OCI-LY7 (cell line): Measurements from ENCODE around the gene IFI30. TPM values are rescaled to one million over a fixed set of nuclear protein-coding genes. Genes with fewer than 3 reads are reported as not detected.

Source experiments
- BruUV-seq: library from RNA; stranded (reverse); fragments of 400-500 nt; replicated peaks from 2 replicates; lab custom pipeline; 2021; lab: Mats Ljungman, UMichigan
- CTCF ChIA-PET: fragments of 300-600 bp; sonication (Branson Sonifier 250); formaldehyde crosslinking; loops from one replicate; lab custom pipeline; 2022; ENCODE audit warnings: antibody characterized with exemption; ENCODE audit not compliant: unreplicated experiment; lab: Charles Lee
- POLR2A ChIA-PET: fragments of 300-600 bp; sonication (Branson Sonifier 250); formaldehyde crosslinking; loops from one replicate; lab custom pipeline; 2022; ENCODE audit warnings: antibody characterized with exemption; lab: Charles Lee
- DNase-seq: peaks from one replicate; pipeline ENCODE4 v3.0.0-alpha.2; 2015; ENCODE audit warnings: low spot score
- H2AFZ ChIP-seq: fragments of 200-600 bp; sonication (generic), shearing (Covaris generic); 2 replicates; pipeline ENCODE4 v1.6.1; 2014; ENCODE audit warnings: mild to moderate bottlenecking, antibody characterized with exemption, low read length, moderate library complexity
- H3K27ac ChIP-seq: fragments of 200-600 bp; sonication (generic); 2 replicates; pipeline ENCODE4 v1.5.1; 2014; ENCODE audit warnings: mixed run types, low read depth, mild to moderate bottlenecking, moderate library complexity, low read length, inconsistent platforms; ENCODE audit not compliant: poor library complexity, severe bottlenecking
- H3K36me3 ChIP-seq: fragments of 200-600 bp; sonication (generic); 2 replicates; pipeline ENCODE4 v1.6.1; 2014; ENCODE audit warnings: mild to moderate bottlenecking, antibody characterized with exemption, low read length, moderate library complexity, mixed read lengths; ENCODE audit not compliant: insufficient read depth
- H3K4me1 ChIP-seq: fragments of 200-600 bp; sonication (generic); 2 replicates; pipeline ENCODE4 v1.5.1; 2014; ENCODE audit warnings: mild to moderate bottlenecking, low read length; ENCODE audit not compliant: insufficient read depth, poor library complexity, severe bottlenecking
- H3K4me2 ChIP-seq: fragments of 200-600 bp; sonication (generic); 2 replicates; pipeline ENCODE4 v1.6.1; 2014; ENCODE audit warnings: mild to moderate bottlenecking, low read length
- H3K4me3 ChIP-seq: fragments of 200-600 bp; sonication (generic); 2 replicates; pipeline ENCODE4 v1.5.1; 2014; ENCODE audit warnings: mild to moderate bottlenecking, low read depth, low read length; ENCODE audit not compliant: poor library complexity, severe bottlenecking
- H3K79me2 ChIP-seq: fragments of 200-600 bp; sonication (generic); 2 replicates; pipeline ENCODE4 v1.6.1; 2016; ENCODE audit warnings: low read depth, mild to moderate bottlenecking, low read length, moderate library complexity, mixed read lengths; ENCODE audit not compliant: insufficient read depth
- H3K9me2 ChIP-seq: fragments of 200-600 bp; sonication (generic); 2 replicates; pipeline ENCODE4 v1.6.1; 2016; ENCODE audit warnings: mild to moderate bottlenecking, low read length, mixed read lengths; ENCODE audit not compliant: insufficient read depth
- H3K9me3 ChIP-seq: fragments of 200-600 bp; sonication (generic); 2 replicates; pipeline ENCODE4 v1.6.1; 2014; ENCODE audit warnings: mild to moderate bottlenecking, mixed run types, low read length, mixed read lengths
- H4K20me1 ChIP-seq: fragments of 200-600 bp; sonication (generic); 2 replicates; pipeline ENCODE4 v1.6.1; 2014; ENCODE audit warnings: mild to moderate bottlenecking, antibody characterized with exemption, low read length, moderate library complexity, mixed read lengths; ENCODE audit not compliant: insufficient read depth
- CTCF ChIP-seq: fragments of 200-600 bp; sonication (generic); conservative IDR thresholded peaks from 2 replicates; pipeline ENCODE4 v1.5.1; 2014; ENCODE audit warnings: mild to moderate bottlenecking, antibody characterized with exemption, low read length, moderate library complexity, mixed read lengths
- EZH2phosphoT487 ChIP-seq: fragments of 200-600 bp; sonication (generic); IDR thresholded peaks from 2 replicates; pipeline ENCODE4 v1.6.1; 2018; ENCODE audit warnings: low read depth, borderline replicate concordance, mild to moderate bottlenecking, mixed run types, antibody characterized with exemption, low read length, moderate library complexity, mixed read lengths
- intact Hi-C: fragments of 100-400 bp; cut with micrococcal nuclease; formaldehyde crosslinking; loops from one replicate; pipeline ENCODE4 v1.10.0; 2022; ENCODE audit not compliant: unreplicated experiment
- total RNA-seq, 2 experiments: library from RNA; depleted of rRNA in 1 of 2; stranded (reverse); fragments of >200 nt in 1 of 2; shearing (Covaris generic) in 1 of 2; gene quantifications; 2 replicates each; pipeline ENCODE4 v1.2.3, GENCODE V29; 2014 to 2022

IFI30 gene
- total RNA-seq, 2 experiments from 2014 or later, result 170 to 195 TPM

GRCh38 chr19:18150776-18151624, 22.6 kb upstream of the IFI30 start:
- intact Hi-C loops, result loop anchor here (5.0 kb wide), 1 partner anchor 144 kb away; the partner anchor contains the start of gene ARRDC2
- no peak for DNase-seq
- CTCF ChIA-PET, result interaction anchor here (0.6 to 1.4 kb wide), 3 partner anchors 10 to 38 kb away, joined by 3 to 5 read pairs (median 4); no protein-coding TSS in a partner anchor
- TSS peak; percentile 66 for BruUV-seq
- H3K9me3 ChIP-seq, result no peaks in the 10 kb centered on the region
- TF ChIP-seq EZH2phosphoT487, result no peak
- no peak for TF ChIP-seq CTCF
- H2AFZ ChIP-seq, result no peak overlapping the region
- peaks cover 39% of the 10 kb centered on the region for H3K36me3 ChIP-seq
- peaks cover 20% of the 10 kb centered on the region for H3K4me1 ChIP-seq
- no peaks in the 10 kb centered on the region for H3K9me2 ChIP-seq
- POLR2A ChIA-PET, result interaction anchor here (0.6 to 1.3 kb wide), 3 partner anchors 20 to 64 kb away, joined by 3 to 5 read pairs (median 4); no protein-coding TSS in a partner anchor
- peaks cover 3% of the 10 kb centered on the region; the same call in 1 of the 2 replicates for H3K79me2 ChIP-seq
- peak overlapping the region; percentile 55 for H3K4me2 ChIP-seq
- H4K20me1 ChIP-seq, result no peaks in the 10 kb centered on the region
- H3K27ac ChIP-seq, result no peak overlapping the region
- no peak overlapping the region for H3K4me3 ChIP-seq

DNA sequence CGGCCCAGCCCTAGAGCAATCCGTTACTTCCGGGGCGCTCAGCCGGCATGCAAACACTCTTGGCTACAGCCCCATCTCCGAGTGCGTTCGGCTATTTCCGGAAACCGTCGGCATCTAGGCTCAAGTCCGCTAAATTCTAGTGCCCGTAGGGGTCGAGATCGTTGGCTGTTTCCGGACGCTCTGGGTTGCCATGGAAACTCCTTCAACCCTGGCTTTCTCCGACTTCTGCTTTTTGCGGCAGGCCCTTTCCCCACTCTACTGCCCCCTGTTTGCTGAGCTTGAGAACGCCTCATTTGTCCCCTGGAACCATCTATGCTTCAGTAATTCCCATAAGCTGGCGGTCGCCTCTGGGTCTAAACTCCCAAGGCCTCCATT, 21.2 kb upstream of the IFI30 start:
- ChIA-PET CTCF (no interaction called here), POLR2A (no interaction called here)
- TF ChIP-seq EZH2phosphoT487, result no peak
- peak; percentile 88 for TF ChIP-seq CTCF

More for the DNA sequence above, 21.2 kb upstream of the IFI30 start:
- H3K4me3 ChIP-seq, result peak overlapping the region; percentile 82
- BruUV-seq, result no TSS peak
- intact Hi-C loops, result loop anchor here (2.0 to 5.0 kb wide), 2 partner anchors 34 to 145 kb away; partner anchors contain the start of gene ARRDC2
- peak overlapping the region; percentile 58; the same call in 1 of the 2 replicates for H2AFZ ChIP-seq
- H3K79me2 ChIP-seq, result peaks cover 3% of the 10 kb centered on the region; the same call in 1 of the 2 replicates
- H3K9me3 ChIP-seq, result no peaks in the 10 kb centered on the region
- DNase-seq, result peak; percentile 100
- H3K9me2 ChIP-seq, result no peaks in the 10 kb centered on the region
- H4K20me1 ChIP-seq, result no peaks in the 10 kb centered on the region
- peak overlapping the region; percentile 94 for H3K4me2 ChIP-seq
- peak overlapping the region; percentile 90 for H3K27ac ChIP-seq
- peaks cover 28% of the 10 kb centered on the region for H3K36me3 ChIP-seq
- H3K4me1 ChIP-seq, result peaks cover 27% of the 10 kb centered on the region
